Suprapubic skin (tissue), 4 donors: ENCODE measurements around the gene PCK2.
A peak's percentile ranks its signal among the peaks of the same experiment; 100 is the strongest.

Source experiments
- EP300 ChIP-seq: sonication (generic); formaldehyde crosslinking; IDR thresholded peaks from one replicate; pipeline ENCODE4 v1.6.1; 2017; ENCODE audit warnings: antibody characterized with exemption
- POLR2AphosphoS5 ChIP-seq, 3 donors: sonication (generic); formaldehyde crosslinking; IDR thresholded peaks; one replicate each; pipeline ENCODE4 v1.6.1; 2017; ENCODE audit warnings: antibody characterized with exemption in 3 of 3
- TF ChIP-seq, protein P1 (sequence below), 2 donors: fragments of 200-600 bp in 1 of 2; fragments of 450-650 bp in 1 of 2; sonication (generic) in 1 of 2; IDR thresholded peaks; one replicate each; pipeline ENCODE4 v1.5.1; 2016 to 2019; ENCODE audit warnings: antibody characterized with exemption in 2 of 2, mild to moderate bottlenecking in 1 of 2, moderate library complexity in 1 of 2

GRCh38 chr14:24051176-24051788, 42.8 kb upstream of the PCK2 start:
- TF ChIP-seq, protein P1, sequence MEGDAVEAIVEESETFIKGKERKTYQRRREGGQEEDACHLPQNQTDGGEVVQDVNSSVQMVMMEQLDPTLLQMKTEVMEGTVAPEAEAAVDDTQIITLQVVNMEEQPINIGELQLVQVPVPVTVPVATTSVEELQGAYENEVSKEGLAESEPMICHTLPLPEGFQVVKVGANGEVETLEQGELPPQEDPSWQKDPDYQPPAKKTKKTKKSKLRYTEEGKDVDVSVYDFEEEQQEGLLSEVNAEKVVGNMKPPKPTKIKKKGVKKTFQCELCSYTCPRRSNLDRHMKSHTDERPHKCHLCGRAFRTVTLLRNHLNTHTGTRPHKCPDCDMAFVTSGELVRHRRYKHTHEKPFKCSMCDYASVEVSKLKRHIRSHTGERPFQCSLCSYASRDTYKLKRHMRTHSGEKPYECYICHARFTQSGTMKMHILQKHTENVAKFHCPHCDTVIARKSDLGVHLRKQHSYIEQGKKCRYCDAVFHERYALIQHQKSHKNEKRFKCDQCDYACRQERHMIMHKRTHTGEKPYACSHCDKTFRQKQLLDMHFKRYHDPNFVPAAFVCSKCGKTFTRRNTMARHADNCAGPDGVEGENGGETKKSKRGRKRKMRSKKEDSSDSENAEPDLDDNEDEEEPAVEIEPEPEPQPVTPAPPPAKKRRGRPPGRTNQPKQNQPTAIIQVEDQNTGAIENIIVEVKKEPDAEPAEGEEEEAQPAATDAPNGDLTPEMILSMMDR (IDR thresholded peaks at IDR 0.05): no peak
- TF ChIP-seq EP300 (no peak), POLR2AphosphoS5 (IDR thresholded peaks at IDR 0.05) (peak in 1 of 3 donors; percentile 16)
